Activated T-cell treated with anti-CD3 and anti-CD28 coated beads, Interleukin-2, amount 50 U/mL, for 4 hours (primary cell): ENCODE results near the gene HIF1A. TPM values are rescaled to one million over a fixed set of nuclear protein-coding genes. Genes with fewer than 3 reads are reported as not detected.

Experiments used
- ATAC-seq, 2 donors: fragments of 200-7000 bp; cut with Tn5 transposase; one replicate each; pipeline ENCODE4 v1.10.0; 2021
- DNase-seq: peaks from one replicate; pipeline ENCODE4 v3.0.0-alpha.2; 2020
- H3K27me3 Mint-ChIP-seq: one replicate; pipeline ENCODE4 v1.8.0; 2021; ENCODE audit warnings: low read depth, mixed read lengths
- H3K36me3 Mint-ChIP-seq: one replicate; pipeline ENCODE4 v1.8.0; 2022; ENCODE audit warnings: mixed read lengths; ENCODE audit not compliant: insufficient read depth
- H3K4me1 Mint-ChIP-seq: one replicate; pipeline ENCODE4 v1.8.0; 2021; ENCODE audit warnings: low read depth, mixed read lengths
- H3K4me3 Mint-ChIP-seq: one replicate; pipeline ENCODE4 v1.8.0; 2021; ENCODE audit warnings: mild to moderate bottlenecking, moderate library complexity, mixed read lengths
- H3K9me3 Mint-ChIP-seq: one replicate; pipeline ENCODE4 v1.8.0; 2021; ENCODE audit warnings: mixed read lengths
- total RNA-seq, 3 donors: library from RNA; stranded (reverse); gene quantifications; one replicate each; pipeline ENCODE4 v1.2.1, GENCODE V29; 2021

HIF1A gene
- total RNA-seq, 3 donors from 2014 or later, result 252 to 294 (median 274) TPM

DNA sequence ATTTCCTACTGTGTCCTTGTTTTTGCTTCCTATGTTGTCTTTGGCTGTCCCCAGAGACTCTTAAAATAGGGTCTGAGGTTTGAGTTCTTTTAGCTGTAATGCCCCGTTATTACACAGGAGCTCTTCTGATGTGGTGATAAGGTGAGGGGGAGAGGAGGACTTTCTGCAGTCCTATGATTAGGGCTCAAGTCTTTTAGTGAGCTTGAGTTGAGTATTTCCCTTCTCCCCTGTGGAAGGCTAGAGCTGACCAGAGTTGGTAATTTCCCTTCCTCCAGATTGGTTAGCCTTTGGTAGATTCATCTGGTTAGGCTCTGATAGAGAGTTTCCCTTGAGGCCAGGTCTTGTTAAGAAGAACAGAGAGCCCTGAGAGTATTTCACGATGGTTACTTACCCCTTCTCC lies 4.3 kb upstream of the HIF1A start:
- Mint-ChIP-seq H3K9me3 (no peaks in the 10 kb centered on the region), H3K4me3 (no peak overlapping the region), H3K36me3 (peaks cover 2% of the 10 kb centered on the region), H3K4me1 (peaks cover 26% of the 10 kb centered on the region), H3K27me3 (no peaks in the 10 kb centered on the region)
- ATAC-seq, result no peak
- no peak for DNase-seq

DNA sequence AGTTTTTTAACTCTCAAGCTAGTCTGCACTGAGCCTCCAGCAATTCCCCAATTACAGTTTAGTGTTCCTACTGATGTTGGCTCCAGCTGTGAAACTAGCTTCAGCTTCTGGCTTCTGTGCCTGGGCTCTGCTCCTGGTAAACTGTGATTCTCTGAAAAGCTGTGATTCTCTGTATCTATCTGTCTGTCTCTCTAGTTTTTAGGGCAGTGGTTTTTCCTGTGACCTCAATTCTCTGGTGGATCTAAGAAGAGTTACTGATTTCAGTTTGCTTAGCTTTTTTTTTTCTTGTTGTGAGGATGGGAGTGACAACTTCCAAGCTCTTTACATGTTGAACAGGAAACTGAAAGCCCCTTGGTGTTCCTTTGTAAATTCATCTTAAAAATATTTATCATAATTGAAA lies 3.8 kb upstream of the HIF1A start:
- peaks cover 26% of the 10 kb centered on the region for H3K4me1 Mint-ChIP-seq
- H3K27me3 Mint-ChIP-seq, result no peaks in the 10 kb centered on the region
- no peaks in the 10 kb centered on the region for H3K9me3 Mint-ChIP-seq
- H3K36me3 Mint-ChIP-seq, result peaks cover 5% of the 10 kb centered on the region
- no peak overlapping the region for H3K4me3 Mint-ChIP-seq
- DNase-seq (no peak), ATAC-seq (no peak)

DNA sequence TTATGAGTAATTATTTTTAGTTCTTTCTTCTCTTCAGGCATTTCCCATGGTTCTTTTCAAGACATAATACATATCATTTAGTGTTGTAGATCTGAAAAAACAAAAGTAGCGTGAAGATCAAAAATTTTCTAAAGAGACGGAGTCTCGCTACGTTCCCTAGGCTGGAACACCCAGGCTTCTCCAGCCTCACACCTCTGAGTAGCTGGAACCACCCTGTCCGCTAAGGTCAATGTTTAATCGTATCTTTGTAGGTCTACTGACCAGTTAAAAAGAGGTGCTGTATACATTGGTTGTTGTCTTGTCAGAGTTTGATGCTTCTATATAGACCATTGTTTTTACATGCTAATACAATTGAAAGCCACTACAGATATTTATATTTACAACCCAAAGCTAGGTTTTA lies 1.3 kb upstream of the HIF1A start:
- peaks cover 11% of the 10 kb centered on the region for H3K36me3 Mint-ChIP-seq
- H3K4me3 Mint-ChIP-seq, result peak overlapping the region; percentile 99
- H3K4me1 Mint-ChIP-seq, result peaks cover 35% of the 10 kb centered on the region
- ATAC-seq (no peak), DNase-seq (no peak)
- H3K27me3 Mint-ChIP-seq, result no peaks in the 10 kb centered on the region
- no peaks in the 10 kb centered on the region for H3K9me3 Mint-ChIP-seq

DNA sequence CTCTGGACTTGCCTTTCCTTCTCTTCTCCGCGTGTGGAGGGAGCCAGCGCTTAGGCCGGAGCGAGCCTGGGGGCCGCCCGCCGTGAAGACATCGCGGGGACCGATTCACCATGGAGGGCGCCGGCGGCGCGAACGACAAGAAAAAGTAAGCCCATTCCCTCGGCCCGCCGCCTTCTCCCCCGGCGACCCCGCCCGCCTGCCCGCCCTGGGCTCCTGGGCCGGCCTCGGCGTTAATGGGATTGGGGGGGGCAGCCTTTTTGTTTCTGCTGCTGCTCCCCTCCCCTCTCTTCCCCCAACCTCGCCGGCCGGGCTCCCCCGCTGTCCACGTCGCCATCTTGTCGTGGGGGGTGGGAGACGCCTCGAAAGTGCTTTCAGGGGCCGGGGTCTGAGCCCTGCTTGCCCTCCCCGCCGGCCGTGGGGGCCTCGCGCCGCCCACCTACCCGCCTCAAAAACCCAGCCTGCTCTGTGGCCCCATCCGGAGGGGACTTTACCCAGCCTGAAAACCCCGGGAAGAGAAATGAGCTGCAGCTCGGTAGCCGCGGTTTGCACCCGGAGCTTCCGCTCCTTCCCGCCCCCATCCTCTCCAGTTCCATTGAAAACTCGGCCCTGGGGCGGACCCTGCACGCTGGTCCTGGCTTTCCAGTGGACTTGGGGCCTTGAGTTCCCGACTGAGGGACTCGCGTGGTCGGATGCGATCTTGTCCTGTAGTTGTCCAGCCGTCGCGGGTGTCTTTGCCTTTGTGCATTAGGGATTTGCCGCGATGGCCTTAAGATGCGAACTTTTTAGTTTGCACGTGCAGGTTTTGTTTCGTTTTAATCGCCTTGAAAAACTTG lies 598 bp downstream of the HIF1A start:
- no peaks in the 10 kb centered on the region for H3K27me3 Mint-ChIP-seq
- DNase-seq (peak; percentile 29), ATAC-seq (peak; percentile 21 to 25)
- peak overlapping the region; percentile 99 for H3K4me3 Mint-ChIP-seq
- H3K9me3 Mint-ChIP-seq, result no peaks in the 10 kb centered on the region
- H3K4me1 Mint-ChIP-seq, result peaks cover 46% of the 10 kb centered on the region
- peaks cover 22% of the 10 kb centered on the region for H3K36me3 Mint-ChIP-seq

DNA sequence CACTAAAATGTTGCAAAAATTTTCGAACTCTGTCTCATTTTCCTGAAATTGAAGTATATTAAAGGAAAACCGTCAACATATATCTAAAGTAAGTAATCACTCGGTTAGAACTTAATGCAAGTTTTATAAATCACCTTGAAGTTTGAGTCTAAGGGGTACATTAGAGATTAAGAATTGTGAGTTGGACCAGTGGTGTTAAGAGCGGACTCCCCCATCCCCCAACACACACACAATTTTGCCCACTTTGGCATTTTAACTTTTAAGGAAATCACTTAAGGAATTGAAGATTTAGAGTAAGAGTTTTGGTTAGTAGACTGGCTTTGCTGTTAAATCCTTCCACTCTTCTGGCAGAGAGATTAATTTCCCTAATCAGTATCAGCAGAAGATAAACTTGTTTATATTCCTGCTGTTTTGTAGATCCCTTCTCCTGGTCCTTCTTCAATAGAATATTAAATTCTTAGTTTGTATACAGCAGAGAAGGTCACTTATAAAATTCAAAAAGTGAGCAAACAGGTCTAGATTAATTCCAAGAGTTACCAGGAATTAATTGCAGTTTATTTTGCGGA lies 1.5 kb downstream of the HIF1A start:
- ATAC-seq (no peak), DNase-seq (no peak)
- Mint-ChIP-seq H3K27me3 (no peaks in the 10 kb centered on the region), H3K36me3 (peaks cover 22% of the 10 kb centered on the region), H3K4me1 (peaks cover 44% of the 10 kb centered on the region), H3K4me3 (peak overlapping the region; percentile 99), H3K9me3 (no peaks in the 10 kb centered on the region)

DNA sequence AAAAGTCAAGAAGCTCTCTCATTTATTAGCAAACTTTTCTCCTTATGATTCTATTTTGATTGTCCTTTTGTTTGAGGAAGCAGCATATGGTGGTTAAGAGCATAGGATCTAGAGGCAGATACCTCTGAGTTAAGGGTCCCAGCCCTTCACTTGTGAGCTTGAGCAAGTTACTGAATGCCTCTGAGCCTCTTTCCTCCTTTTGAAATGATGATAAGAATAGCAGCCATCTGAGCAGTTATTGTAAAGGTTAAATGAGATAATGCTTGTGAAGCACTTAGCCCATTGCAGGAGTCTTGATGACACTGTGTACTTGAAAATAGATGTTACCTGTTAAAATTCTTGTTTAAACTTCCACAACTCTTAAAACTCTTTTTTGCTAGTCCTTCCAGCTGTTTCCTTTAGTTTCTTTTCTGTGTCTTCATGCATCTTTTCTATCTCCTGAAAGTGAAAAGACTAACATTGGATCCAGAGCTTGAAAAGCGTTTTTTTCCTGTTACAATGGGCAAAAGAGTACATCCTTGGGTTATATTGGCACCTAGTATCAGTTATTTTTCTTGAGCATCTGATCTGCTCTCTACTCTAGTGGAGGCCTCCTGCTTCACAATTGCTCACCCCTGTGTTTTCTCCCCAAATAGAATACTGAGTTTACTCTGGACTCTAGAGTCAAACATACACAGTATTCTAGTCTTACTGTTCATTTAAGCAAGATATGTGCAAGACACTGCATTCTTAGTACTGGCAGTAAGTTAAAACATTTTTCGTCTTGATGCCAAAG lies 3.1 kb downstream of the HIF1A start:
- Mint-ChIP-seq H3K4me3 (peak overlapping the region; percentile 99), H3K4me1 (peaks cover 53% of the 10 kb centered on the region), H3K36me3 (peaks cover 22% of the 10 kb centered on the region), H3K9me3 (no peaks in the 10 kb centered on the region), H3K27me3 (no peaks in the 10 kb centered on the region)
- DNase-seq, result no peak
- ATAC-seq, result no peak

DNA sequence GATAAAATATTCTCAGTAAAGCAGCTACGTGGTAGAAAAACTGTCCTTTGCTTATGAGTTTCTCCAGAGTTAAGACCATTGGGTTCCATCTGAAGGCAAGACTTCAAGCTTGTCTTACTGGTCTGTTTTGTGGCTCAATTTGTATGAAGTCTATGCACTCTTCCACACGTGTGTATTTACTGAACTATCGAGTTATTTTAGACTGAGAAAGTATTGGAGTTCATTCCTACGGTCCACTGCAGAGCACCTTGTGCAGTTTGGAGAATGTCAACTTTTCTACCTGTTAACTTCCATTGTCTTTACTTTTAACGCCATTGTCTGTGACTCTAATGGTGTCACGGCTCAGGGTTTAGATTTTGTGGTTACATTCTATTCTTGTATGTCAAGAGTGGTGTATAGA lies 3.7 kb downstream of the HIF1A start:
- H3K27me3 Mint-ChIP-seq, result no peaks in the 10 kb centered on the region
- no peaks in the 10 kb centered on the region for H3K9me3 Mint-ChIP-seq
- H3K4me3 Mint-ChIP-seq, result peak overlapping the region; percentile 99
- ATAC-seq, result no peak
- H3K4me1 Mint-ChIP-seq, result peaks cover 56% of the 10 kb centered on the region
- DNase-seq, result no peak
- peaks cover 22% of the 10 kb centered on the region for H3K36me3 Mint-ChIP-seq

DNA sequence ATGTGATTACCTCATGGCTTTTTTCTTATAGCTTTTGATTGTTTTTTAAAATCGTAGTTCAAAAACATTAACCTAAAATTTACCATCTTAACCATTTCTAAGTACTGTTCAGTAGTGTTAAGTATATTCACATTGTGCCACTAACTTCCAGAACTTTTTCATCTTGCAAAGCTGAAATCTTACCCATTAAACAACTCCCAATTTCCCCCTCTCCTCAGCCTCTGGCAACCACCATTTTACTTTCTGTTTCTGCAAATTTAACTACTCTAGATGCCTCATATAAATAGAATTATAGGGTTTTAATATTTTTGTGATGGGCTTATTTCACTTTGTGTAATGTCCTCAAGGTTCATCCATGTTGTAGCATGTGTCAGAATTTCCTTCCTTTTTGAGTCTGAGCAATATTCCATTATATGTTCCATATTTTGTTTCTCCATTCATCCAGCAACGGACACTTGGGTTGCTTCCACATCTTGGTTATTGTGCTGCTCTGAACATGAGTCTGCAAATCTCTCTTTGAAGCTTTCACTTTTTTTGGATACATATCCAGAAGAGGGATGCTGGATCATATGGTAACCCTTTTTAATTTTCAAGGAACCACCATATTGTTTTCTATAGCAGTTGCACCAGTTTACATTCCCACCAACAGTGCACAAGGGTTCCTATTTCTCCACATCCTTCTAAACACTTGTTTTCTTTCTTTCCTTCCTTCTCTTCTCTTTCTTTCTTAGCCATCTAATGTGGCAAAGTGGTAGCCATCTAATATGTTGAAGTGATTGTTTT lies 5.0 kb downstream of the HIF1A start:
- H3K4me3 Mint-ChIP-seq, result peak overlapping the region; percentile 99
- no peaks in the 10 kb centered on the region for H3K9me3 Mint-ChIP-seq
- DNase-seq (no peak), ATAC-seq (no peak)
- peaks cover 22% of the 10 kb centered on the region for H3K36me3 Mint-ChIP-seq
- H3K4me1 Mint-ChIP-seq, result peaks cover 59% of the 10 kb centered on the region
- no peaks in the 10 kb centered on the region for H3K27me3 Mint-ChIP-seq

DNA sequence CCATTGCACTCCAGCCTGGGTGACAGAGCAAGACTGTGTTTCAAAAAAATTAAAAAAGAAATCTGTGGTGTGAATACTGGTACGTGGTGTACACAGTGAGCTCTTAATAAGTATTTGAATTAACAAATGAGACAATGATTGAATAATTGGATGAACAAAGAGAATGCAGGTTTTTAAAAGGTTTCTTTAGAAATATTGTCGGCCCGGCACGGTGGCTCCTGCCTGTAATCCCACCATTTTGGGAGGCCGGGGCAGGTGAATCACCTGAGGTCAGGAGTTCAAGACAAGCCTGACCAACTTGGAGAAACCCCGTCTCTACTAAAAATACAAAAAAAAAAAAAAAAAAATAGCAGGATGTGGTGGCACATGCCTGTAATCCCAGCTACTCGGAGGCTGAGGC lies 6.6 kb downstream of the HIF1A start:
- H3K36me3 Mint-ChIP-seq, result peaks cover 18% of the 10 kb centered on the region
- no peak for DNase-seq
- no peaks in the 10 kb centered on the region for H3K27me3 Mint-ChIP-seq
- no peak for ATAC-seq
- peaks cover 74% of the 10 kb centered on the region for H3K4me1 Mint-ChIP-seq
- peak overlapping the region; percentile 56 for H3K4me3 Mint-ChIP-seq
- H3K9me3 Mint-ChIP-seq, result no peaks in the 10 kb centered on the region

DNA sequence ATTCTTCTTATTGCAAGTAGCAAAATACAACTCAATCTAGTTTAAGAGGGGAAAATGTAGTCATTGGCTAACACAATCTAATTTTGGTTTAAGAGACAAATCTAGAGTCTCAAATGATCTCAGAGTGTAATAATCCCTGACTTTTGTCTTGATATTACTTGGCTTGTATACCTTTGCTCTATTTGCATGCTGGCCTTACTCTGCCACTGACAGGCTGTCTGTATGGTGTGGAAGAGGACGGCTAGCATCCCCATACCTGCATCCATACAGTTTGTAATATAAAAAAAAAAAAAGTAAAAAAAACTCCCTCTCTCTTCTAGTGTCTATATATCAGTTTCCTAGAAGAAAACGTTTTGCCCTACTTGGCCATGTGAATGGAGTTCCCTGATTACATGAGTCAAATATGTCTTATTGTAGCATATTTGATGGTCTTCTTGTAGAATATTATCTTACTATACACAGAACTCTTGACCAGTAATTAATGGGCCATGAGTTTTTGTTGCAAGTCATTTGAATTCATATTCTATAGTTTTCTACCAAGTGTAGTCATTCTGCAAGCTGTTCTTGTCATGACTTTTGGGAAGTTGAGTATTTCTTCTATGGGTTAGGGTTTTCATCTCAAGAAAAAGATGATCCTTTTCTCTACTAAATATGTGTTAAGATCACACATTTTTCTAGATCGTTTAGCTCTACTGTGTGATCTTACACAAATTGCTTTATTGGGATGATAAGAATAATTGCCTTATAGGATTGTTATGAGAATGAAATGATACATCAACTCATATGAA lies 8.2 kb downstream of the HIF1A start:
- Mint-ChIP-seq H3K4me1 (peaks cover 74% of the 10 kb centered on the region), H3K36me3 (peaks cover 17% of the 10 kb centered on the region), H3K9me3 (no peaks in the 10 kb centered on the region), H3K4me3 (peak overlapping the region; percentile 56), H3K27me3 (no peaks in the 10 kb centered on the region)
- ATAC-seq, result peak; percentile 47 to 58
- DNase-seq, result no peak

DNA sequence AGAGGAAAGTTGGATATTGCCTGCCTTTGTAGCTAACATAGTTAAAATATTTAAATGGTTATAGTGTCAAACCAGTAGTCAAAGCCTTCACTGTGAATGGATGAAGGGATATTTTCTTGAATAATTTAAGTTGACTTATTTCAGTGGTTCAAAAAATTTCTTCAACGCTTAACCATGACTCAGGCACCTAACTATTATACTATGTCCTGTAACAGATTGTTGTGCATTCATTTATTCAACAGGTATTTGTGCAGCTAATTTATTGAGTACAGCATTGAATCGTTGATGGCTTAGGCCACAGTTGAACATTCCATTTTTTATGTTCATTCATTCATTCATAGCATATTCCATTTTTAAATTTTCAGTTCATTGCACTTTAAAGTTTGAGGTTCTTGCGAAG lies 9.2 kb downstream of the HIF1A start:
- Mint-ChIP-seq H3K27me3 (no peaks in the 10 kb centered on the region), H3K4me1 (peaks cover 74% of the 10 kb centered on the region), H3K36me3 (peaks cover 14% of the 10 kb centered on the region), H3K4me3 (no peak overlapping the region), H3K9me3 (no peaks in the 10 kb centered on the region)
- DNase-seq (no peak), ATAC-seq (no peak)

DNA sequence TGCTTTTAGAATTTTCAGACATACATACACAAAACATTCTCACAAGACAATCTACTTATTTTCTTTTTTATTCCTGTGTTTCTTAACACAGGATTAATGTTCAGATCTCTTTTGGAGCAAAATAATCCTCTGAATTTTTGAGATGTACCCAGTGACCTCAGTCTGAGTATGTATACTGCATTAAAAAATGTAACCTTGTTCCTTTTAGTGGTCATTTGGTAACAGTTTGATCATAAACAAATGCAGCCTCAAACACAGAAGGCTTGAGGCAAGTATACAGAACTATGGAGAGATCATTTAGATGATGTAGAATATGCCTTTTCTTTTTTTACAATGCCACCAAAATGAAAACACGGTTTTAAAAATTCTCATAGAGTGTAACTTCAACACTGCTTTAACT lies 9.7 kb downstream of the HIF1A start:
- ATAC-seq (no peak), DNase-seq (no peak)
- no peaks in the 10 kb centered on the region for H3K27me3 Mint-ChIP-seq
- peaks cover 75% of the 10 kb centered on the region for H3K4me1 Mint-ChIP-seq
- no peaks in the 10 kb centered on the region for H3K9me3 Mint-ChIP-seq
- peaks cover 14% of the 10 kb centered on the region for H3K36me3 Mint-ChIP-seq
- no peak overlapping the region for H3K4me3 Mint-ChIP-seq

DNA sequence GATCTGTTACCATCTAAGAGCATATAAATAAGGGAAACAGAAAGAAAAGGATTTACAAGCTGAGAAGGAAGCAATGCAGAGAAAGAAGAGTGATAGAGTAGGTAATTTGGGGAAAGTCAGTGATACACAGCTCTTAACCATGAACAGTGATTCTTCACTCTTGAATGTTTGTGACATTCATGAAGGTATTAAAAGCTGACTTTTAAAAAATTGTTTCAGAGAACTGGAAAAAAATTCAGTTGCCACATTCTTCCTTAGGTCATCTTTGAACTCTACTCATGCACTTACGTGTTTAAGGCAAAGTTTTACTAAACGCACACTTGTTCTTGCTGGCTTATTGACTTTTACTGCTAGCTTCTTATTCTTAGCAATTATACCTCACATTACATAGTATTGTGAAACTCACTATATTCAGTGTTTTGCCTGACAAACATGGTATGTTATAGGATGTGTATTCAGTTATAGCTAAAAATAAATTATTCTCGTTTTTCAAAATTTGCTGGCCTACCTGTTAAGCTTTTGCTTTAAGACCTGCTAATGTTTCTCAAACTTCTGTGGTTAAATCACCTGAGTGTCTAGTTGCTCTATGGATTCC lies 10.9 kb downstream of the HIF1A start:
- no peaks in the 10 kb centered on the region for H3K9me3 Mint-ChIP-seq
- peaks cover 77% of the 10 kb centered on the region for H3K4me1 Mint-ChIP-seq
- ATAC-seq (no peak), DNase-seq (no peak)
- peaks cover 6% of the 10 kb centered on the region for H3K36me3 Mint-ChIP-seq
- H3K4me3 Mint-ChIP-seq, result no peak overlapping the region
- no peaks in the 10 kb centered on the region for H3K27me3 Mint-ChIP-seq
